Measurements from ENCODE around the gene MMP20.

Gene MMP20

DNA sequence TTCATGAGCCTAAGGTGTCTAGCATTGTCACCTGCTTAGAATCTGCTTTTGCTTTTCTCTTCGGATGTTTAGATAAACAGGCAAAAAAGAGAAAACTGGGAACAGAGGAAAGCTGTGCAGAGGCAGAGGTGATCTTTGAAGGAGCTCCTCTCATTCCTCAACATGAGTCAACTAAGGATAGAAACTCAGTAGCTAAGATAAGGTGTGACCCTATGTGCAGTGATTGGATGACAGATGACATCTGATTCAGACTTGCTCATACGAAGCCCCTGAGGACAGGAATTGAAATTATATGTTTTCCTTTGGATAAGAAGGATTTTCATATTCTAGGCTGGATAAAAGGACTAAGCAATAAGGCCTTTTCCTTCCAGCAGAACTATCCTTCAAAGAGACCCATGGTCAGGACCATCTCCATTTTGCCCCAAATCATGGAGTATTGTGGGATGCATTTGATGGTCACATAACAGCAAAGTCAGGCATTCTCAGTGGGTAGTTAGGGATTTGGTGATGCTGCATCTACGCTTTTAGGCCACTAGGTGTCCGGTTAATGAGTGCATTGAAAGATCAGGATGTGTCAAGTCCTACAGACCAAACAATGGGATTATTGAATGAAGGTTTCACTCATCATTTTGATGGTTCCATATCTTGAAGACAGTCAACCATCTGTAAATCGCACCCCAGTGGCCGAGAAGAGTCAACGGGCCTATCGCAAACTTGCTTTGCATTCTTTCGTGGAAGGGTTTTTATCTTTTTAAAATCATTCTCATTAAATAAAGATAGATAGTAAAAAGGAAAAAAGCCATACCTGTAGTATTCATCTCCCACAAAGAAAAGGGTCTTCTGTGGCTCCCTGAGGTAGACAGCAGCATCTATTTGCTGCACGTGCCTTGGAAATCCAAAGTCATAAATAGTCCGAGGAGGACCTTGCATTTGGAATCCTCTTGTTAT, 32.2 kb downstream of the MMP20 start:
- peak; percentile 43 for DNase-seq (ENCODE audit: low spot score)

DNA sequence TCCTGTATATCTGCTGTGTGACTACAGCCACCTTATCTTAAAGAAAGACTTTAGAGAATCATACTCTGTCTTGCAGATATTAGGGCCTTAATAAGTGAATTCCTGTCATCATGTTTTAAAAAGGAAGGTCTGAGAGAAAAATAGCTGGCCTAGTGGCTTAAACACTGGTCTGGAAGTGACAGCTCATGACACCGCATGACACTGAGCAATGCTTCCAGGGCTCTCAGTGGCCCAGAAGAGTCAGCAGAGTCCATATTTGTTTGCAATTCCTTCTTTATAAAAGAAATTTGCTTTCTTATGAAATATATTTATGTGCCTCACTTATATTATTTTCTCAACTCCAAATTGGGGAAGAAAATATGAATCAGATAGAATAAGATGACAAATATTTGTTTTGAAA, 33.0 kb downstream of the MMP20 start:
- DNase-seq (ENCODE audit: low spot score), result no peak

DNA sequence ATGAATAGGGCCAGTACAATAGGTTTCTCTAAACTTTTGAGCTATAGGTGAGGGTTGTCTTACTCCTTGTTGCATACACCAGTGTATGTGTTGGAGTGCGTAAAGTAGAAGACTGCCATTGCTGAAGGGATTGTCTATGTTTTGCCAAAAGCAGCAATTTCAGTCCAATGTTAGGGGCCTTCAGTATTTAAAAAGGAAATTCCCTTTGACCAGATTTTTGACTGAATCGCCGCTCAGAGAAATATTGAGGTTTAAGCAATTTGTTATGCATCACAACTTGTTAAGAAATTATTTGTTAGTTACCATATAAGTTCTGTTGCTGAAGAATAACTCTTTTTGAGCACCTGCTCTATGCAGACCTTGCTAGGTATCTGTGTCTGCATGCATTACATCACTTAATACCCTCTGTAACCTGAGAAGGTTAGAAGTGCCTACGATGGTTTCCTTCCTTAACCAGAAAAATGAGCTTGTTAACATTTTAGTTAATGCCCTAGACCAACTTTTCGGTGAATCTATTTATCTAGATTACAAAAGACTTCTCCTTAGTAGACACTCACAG, 33.9 kb downstream of the MMP20 start:
- no peak for DNase-seq (ENCODE audit: low spot score)

DNA sequence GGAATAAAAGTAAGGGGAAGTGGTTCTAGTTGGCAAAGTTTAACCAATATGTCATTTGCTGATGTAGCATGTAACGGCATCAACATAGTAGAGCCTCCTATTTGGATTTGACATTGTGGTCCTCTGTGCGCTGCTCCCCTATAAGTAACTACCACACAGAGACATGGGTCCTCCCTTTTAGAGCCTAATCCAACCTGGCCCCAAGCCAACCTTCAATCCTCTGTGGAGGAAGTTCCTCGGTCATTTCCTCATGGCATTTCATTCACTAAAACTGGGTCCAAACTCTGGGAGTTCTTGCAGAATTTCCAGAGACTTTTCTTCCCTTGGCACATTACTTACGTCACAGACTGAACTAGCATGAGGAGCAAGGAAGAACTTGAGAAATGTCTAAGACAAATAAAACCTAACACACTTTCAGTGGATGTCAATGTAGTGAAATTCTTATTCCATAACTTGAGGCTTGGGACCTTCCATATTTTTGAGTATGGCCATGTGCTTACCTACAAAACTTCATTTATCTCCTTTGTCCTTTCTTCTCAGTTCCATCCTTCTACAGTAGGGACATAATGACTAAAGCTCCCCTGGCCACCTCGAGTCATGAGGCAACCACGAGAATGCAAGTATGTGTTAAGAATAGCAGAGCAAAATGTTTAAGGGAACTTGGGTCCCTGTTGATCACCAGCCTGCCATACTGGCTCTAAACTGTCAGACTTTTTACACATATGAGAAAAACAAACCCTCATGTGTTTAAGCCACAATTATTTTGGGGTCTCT, 34.7 kb downstream of the MMP20 start:
- DNase-seq (ENCODE audit: low spot score), result peak; percentile 58

DNA sequence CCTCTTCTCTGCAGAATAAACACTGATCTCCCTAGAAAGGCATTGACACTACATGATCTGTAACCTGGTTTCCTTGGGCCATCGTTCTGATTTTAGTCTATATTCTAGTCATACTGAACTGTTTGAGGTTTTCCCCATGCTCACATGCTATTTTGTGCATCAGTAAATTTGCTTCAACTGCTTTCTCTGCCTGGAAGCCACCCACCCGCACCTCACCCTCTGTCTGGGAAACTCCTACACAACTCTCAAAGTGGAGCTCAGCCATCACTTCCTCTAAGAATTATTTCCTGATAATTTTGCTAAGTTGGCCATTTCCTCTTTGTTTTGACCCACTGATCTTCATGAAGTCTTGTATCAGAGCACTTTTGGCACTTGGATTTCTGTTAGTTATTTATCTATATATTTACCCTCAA, 36.1 kb downstream of the MMP20 start:
- DNase-seq (ENCODE audit: low spot score), result no peak

DNA sequence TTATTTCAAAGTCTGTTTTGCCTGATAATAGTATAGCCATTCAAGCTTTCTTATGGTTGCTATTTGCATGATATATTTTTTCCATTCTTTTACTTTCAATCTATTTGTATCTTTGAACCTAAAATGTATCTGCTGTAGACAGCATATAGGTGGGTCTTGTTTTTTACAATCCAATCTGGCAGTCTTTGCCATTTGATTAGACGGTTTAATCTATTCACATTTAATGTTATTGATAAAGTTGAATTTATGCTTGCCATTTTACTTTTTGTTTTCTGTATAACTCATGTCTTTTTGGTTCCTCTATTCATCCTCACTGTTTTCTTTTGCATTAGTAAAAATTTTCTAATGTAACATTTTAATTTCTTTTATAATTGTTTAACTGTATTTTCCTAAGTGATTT, 37.4 kb downstream of the MMP20 start:
- no peak for DNase-seq (ENCODE audit: low spot score)

DNA sequence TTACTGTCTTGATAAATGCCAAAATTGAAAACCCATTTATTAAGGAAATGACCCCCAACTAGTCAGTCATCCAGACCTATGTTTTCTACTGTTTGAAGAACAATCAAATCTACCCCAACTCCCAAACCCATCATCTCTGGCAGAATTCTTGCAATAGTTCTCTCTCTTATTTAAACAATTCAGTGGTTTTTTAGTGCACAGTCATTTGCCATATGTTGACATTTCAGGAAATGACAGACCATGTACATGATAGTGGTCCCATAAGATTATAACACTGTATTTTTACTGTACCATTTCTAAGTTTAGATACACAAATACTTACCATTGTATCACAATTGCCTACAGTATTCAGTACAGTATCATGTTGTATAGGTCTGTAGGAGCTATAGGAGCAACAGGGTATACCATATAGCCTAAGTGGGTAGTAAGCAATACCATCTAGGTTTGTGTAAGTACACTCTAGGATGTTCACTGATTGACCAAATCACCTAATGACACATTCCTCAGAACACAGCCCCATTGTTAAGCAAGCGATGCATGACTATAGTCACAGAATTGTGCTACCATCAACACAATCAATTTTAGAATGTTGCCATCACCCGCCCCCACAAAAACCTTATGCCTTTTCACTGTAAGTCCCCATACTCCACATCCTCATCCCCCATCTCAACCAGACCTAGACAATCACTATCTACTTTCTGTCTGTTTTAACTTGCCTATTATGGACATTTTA, 41.8 kb downstream of the MMP20 start:
- DNase-seq (ENCODE audit: low spot score), result peak; percentile 42

DNA sequence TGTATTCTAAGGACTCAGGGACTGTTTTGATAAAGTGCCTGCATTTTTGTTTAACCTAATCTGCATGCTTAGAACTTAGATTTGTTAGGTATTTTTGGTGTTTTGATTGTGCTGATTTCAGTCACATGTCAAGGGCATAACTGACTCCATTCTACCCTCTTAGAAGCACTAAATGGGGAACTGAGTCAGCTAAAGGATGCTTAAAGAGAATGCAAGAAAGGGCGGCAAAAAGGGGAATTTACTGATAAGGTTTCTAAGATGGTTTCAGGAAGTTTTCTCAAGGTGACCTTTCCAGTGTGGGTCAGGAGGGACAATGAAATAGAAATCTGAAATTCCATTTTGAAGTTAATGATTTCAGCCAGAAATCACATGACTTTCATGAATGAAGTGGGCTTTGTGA, 43.0 kb downstream of the MMP20 start:
- no peak for DNase-seq (ENCODE audit: low spot score)

DNA sequence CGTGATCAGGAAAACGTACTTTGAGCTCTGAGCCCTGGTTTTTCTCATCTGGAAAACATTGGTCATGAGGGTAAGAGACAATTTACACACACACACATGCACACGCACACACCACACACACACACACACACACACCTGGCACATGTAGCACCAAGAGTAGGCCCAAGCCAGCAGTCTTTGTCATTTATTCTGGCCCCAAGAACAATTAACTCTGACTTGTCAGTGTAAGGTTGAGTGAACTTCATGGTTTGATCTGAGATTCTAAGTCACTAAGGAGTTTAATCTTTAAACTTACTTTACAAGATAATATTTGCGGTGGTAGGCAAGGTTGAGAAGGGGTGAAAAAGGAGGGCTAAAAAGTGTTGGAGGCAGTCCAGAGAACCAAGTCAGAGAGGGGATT, 44.1 kb downstream of the MMP20 start:
- DNase-seq (ENCODE audit: low spot score), result peak; percentile 88

DNA sequence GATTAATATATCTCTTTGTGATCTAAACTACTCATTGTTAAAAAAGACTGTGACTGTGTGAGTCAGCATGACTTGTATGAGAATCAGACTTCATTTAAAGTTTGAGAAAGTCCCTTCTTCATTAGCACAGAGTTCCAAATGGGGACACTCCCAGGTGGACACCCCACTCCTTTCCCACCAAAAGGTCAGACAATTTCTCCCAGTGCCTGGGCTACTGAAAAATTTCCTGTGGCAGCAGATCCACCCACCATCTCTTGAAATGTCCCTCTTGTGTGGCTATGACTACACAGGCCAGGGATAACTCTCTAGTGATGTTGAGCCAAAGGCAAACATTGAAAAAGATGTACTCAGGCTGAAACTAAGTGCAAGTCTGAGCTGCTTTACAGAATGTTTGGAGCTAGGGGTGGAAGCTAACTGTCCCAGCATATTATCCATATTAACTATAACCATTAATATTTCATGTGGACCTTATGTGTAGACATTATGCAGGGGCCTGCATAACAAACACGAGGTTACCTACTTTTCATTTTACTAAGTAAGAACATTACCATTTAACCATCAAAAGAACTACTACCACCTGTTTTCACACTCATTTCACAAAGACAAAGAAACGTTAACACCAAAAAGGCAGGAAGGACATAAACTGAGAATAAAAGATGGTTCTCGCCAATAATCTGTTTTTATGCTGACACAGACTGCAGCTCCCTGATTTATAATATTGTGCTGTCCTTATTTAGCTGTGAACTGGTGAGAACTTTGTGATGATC, 44.8 kb downstream of the MMP20 start:
- peak; percentile 76 for DNase-seq (ENCODE audit: low spot score)

DNA sequence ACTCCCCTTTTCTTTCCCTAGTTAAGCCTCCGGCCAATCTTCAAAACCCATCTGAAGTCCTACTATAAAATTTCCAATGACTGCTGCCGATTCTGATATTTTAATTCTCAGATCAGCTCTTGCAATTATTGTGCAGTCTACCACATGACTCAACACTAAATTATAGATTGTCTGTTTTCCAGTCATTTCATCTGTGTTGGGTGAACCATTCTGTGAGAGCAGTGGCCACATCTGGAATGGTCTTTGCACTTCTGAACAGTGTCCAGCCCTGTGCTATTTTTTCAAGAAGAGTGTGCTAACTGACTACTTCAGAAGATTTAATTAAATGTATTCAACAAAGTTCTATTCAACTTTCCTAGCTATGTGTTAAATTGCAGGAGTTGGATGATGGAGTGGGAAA, 47.4 kb downstream of the MMP20 start:
- no peak for DNase-seq (ENCODE audit: low spot score)

DNA sequence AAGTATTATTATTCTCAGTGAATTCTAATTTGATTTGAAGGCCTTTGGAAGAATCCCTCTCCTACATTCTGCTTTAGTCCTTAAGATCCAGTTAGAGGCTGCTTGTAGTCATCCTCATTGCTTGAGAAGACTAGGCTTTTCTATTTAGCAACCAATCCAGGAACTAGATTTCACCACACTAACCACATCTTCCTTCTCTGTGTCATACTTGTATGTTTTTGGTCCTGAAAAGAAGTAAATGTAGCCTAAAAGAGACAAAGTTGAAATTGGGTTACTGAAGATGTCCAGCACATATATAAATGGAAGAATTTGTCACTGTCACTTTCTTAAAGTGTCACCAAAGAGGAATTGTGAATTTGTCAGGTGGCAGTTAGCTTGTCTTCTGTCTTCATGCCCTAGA, 48.0 kb downstream of the MMP20 start:
- peak; percentile 53 for DNase-seq (ENCODE audit: low spot score)

DNA sequence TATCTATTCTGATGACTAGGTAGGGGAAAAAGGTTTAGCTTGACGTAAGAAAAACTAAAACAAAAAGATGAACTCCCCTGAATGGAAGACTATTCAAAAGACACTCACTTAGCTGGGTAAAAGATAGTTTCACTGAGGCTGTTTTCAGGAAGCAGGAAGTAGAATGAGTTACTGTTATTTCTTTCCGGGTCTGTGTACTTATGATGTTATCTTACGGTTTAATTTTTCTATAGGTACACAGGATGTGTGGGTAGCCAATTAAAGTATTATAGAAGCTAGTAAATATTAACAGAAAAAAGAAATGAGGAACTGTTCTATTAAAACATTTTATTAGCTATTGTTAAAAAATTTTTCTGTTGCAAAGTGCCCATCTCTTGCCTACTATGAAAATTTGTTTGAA, 48.8 kb downstream of the MMP20 start:
- no peak for DNase-seq (ENCODE audit: low spot score)

DNA sequence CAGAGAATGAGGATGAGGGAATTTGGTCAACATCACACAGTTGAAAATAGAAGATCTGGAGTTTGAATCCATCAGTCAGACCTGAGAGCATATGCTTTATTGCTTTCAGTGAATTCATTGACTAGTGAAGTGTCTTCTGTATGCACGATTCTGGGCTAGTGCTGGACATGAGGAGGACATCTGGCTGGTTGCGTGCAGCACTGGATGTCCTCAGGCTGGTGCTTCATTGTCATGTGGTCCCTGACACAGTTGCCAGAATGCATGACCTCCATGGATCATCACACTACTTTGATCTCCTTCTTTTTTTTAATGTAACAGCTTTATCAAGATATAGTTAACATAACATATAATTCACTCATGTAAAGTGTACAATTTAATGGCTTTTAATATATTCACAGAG, 50.1 kb downstream of the MMP20 start:
- no peak for DNase-seq (ENCODE audit: low spot score)

DNA sequence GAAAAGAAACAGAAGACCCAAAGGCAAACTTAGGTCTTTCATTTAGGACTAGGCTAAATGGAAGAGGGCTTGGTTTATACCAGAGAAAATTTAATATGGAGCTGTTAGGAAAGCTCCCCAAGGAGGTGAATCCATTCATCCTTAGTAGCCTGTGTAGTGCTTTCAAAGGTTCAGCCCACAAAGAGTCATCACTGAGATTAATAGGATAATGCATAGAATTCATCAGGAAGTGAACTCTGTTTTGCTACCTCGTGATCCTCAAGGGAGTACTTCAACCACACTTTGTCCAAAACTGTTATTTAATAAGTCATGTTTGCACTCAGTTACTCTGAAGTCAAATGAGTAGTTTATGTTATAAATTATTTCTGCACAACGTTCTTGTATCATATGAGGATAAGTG, 51.3 kb downstream of the MMP20 start:
- DNase-seq (ENCODE audit: low spot score), result peak; percentile 17

DNA sequence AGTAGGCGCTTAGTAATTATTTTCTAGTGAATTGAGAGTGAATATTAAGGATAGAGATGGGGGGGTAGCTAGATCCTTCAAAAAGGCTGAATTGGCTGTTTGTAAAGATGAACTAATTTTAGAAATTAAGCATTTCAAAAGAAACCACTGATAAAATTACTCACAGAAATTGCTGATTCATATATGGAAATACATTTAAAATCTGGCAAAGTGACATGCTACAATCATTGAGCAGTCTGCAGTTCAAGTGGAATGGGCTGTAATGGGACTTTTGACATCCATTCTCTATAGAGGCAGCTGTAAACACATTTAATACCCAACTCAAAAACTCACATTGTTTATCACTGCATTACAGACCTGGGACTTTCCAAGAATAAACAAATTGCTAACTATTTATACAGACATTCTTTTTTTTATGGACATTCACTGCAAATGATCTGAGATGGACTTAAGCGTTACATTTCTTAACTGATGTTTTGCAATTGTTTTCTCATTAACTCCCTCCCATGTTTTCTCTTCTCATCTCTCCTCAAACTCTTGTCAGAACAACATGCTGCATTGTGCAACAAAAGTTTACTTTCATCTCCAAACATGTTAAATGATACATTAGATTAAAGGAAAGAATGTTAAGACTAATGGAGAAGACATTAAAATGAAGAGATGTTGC, 52.4 kb downstream of the MMP20 start:
- DNase-seq (ENCODE audit: low spot score), result no peak

DNA sequence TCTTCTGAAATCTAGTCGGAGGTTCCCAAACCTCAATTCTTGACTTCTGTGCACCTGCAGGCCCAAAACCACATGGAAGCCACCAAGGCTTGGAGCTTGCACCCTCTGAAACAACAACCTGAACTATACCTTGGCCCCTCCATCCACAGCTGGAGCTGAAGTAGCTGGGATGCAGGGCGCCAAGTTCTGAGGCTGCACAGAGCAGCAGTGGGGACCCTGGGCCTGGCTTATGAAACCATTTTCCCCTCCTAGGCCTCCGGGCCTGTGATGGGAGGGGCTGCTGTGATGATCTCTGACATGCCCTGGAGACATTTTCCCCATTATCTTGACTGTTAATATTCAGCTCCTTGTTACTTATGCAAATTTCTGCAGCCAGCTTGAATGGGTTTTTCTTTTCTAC, 56.3 kb downstream of the MMP20 start:
- DNase-seq (ENCODE audit: low spot score), result no peak

DNA sequence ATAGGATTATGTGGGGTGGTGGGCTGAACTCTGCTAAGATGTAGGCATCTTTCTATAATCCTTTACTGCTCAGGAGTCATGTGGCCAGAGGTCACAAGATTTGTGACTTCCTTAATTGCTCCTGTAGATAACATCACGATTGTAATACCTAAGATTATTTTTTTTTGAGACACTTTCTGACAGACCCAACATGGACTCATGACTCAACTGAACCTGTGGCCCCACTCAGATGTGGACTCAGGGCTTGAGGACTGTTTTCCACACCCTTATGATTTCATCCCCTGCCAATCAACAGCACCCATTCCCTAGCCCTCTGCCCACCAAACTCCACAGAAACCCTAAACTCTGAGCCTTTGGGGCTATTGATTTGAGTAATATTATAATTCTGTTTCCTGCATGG, 59.0 kb downstream of the MMP20 start:
- DNase-seq (ENCODE audit: low spot score), result no peak

DNA sequence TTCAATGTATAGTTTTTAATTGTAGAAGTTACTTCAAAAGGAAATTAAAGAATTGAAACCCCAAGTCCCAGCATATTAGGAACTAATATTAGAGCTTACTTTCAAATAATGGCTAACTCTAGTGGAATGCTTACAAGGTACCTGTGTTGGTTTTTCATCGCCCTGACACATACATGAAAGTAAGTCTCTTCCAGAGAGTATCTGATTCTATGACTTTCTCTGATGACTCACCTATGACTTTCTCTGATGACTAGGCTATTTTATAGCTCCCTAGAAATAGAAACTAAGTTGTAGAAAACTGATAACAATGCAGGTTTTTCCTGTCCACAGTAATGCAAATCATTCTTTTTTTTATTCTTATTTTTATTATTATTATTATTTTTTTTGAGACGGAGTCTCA, 61.0 kb downstream of the MMP20 start:
- peak; percentile 95 for DNase-seq (ENCODE audit: low spot score)

DNA sequence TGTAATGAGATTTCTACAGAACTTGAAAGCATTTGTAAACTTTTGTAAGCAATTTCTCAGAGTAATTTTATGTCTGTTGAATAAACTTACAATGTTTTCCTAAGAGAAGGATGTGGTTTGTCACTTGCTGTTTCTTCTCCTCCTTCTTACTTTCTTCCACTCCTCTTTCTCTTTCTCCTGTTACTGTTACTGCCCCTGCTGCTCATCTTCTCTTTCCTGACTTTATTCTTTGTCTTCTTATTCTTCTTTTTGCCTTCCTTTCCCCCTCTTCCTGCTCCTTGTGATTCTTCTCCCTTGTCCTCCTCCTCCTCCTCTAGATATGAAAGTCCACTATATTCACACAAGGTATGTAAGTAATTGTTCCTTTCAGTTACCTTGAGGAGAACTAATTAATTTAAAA, 63.5 kb downstream of the MMP20 start:
- DNase-seq (ENCODE audit: low spot score), result no peak

DNA sequence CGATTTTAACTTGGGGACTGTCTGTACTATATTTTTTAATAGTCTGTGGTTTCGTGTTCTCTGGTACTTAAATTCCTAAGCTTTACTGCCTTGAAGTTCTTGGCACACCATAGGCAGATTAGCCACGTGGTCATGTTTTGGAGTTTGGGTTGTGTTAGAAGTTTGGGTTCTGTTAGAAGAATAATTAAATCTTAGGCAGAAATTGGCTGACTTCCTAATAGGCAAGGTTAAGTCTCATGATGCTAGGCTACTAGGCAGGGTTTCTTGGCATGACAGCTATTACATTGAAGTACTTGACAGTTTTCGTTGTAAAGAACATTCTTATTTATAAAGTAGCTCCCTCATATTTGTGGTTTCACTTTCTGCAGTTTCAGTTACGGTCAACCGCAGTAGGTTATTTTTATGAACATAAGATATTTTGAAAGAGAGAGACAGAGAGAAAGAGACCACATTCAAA, 64.5 kb downstream of the MMP20 start:
- DNase-seq (ENCODE audit: low spot score), result peak; percentile 43

Measured in kidney tubule cell (primary cell).